GM12801 (cell line): ENCODE measurements around the gene GNA14.

Experiments
- CTCF ChIP-seq: IDR thresholded peaks from one replicate; pipeline ENCODE4 v1.5.1; 2011; ENCODE audit warnings: control low read depth; ENCODE audit not compliant: insufficient read length; ENCODE audit errors: extremely low read depth

Gene GNA14

GRCh38 chr9:77386187-77386586, 261.9 kb downstream of the GNA14 start:
- TF ChIP-seq CTCF, result no peak

- TF ChIP-seq CTCF, result no peak
Measured at GRCh38 chr9:77384406-77384805, 263.7 kb downstream of the GNA14 start.

- TF ChIP-seq CTCF, result no peak
Measured at GRCh38 chr9:77375956-77376532, 272.1 kb downstream of the GNA14 start.

DNA sequence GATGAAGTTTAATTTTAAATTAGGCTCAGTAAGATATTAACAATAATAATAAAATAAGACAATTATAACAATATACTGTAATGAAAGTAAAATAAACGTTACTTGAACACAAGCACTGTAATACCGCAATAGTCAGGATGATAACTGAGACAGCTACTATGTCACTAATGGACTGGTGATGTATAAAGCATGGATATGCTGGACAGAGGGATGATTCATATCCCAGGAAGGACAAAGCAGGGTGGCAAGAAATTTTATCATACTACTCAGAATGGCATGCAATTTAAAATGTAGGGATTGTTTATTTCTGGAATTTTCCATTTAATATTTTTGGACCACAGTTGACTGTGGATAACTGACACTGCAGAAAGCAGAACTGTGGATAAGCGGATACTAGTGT, 273.9 kb downstream of the GNA14 start:
- no peak for TF ChIP-seq CTCF
